Stimulated activated naive CD4-positive, alpha-beta T cell (primary cell): ENCODE results near the gene TRAPPC12.
"Not testable (repeated sequence)": the region's sequence is repeated elsewhere in the genome, so short reads cannot be mapped to it uniquely, and the experiment has no call there.

Experiments used
- DNase-seq, 6 experiments: peaks; one replicate each; lab custom pipeline; 2025; lab: John Stamatoyannopoulos, UW

TRAPPC12 gene

GRCh38 chr2:3513026-3513810 is 133.7 kb downstream of the TRAPPC12 start:
- no peak for DNase-seq

GRCh38 chr2:3515438-3515837 is 135.9 kb downstream of the TRAPPC12 start:
- not testable (repeated sequence) for DNase-seq

- DNase-seq = no peak
These were observed 137.3 kb downstream of the TRAPPC12 start for GRCh38 chr2:3516831-3517230.

GRCh38 chr2:3517948-3518495 is 138.5 kb downstream of the TRAPPC12 start:
- no peak for DNase-seq

- DNase-seq = peak; percentile 95 to 99 (median 98)
These were observed 139.2 kb downstream of the TRAPPC12 start for GRCh38 chr2:3518496-3519254.

- peak; percentile 70 to 94 (median 82) for DNase-seq
These were observed 140.0 kb downstream of the TRAPPC12 start, which contains the start of gene ADI1 for GRCh38 chr2:3519255-3520205. TSS of gene ADI1 (minus strand) at chr2:3519531. CDS start at chr2:3519487, 44 bp downstream.

- no peak for DNase-seq
These were observed 141.1 kb downstream of the TRAPPC12 start for GRCh38 chr2:3520591-3520990.

- DNase-seq = no peak
These were observed 143.5 kb downstream of the TRAPPC12 start for GRCh38 chr2:3522961-3523421.

- no peak for DNase-seq
These were observed 144.1 kb downstream of the TRAPPC12 start for GRCh38 chr2:3523551-3524041.

GRCh38 chr2:3526871-3527270 is 147.4 kb downstream of the TRAPPC12 start:
- DNase-seq = no peak

- DNase-seq = no peak
These were observed 148.6 kb downstream of the TRAPPC12 start for GRCh38 chr2:3527886-3528785.
